GM12872 (cell line): ENCODE measurements around the gene SYT2.
A peak's percentile ranks its signal among the peaks of the same experiment; 100 is the strongest.

Source experiments
- CTCF ChIP-seq: IDR thresholded peaks from 3 replicates; pipeline ENCODE4 v1.5.1; 2011; ENCODE audit warnings: low read depth, mild to moderate bottlenecking, low read length, moderate library complexity; ENCODE audit not compliant: insufficient read depth

SYT2 gene

DNA sequence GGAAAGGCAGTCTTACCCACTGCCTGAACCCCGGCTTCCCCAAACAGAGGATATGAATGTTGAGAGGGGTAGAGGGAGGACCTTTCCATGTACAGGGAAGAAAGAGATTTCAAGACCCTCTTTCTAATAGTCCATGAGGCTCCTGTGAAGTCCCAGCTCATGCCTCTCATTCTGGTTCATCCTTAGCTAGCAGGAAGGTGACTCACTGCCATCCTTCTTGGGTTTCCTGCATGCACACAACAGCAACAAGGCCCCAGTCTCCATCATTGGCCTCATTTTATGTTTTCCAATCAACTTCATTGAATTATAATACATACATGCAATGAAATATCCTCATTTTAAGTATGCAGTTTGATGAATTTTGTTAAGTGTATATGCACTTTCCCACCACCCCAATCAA, 46.2 kb downstream of the SYT2 start:
- TF ChIP-seq CTCF: no peak

GRCh38 chr1:202663131-202663530, 47.1 kb downstream of the SYT2 start:
- no peak for TF ChIP-seq CTCF

DNA sequence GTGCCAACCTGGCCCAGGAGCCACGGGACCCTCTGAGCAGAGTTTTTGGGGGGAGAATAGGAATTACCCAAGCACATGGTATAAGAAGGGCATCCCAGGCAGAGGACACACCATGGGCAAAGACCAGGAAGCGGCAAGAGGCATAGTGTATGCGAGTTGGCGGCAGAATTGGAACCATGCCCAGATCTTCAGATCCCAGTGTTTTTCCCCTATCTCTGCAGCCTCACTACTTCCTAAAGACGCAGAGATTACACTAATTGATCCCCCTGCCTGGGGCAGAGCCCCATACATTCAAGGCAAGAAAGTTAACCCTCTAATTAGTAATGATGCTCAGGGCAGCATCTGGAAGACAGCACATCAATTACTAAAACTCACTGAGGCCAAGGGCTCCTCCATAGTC, 48.2 kb downstream of the SYT2 start:
- no peak for TF ChIP-seq CTCF

GRCh38 chr1:202661136-202661845, 49.0 kb downstream of the SYT2 start:
- peak; percentile 75 for TF ChIP-seq CTCF

- no peak for TF ChIP-seq CTCF
These were observed 50.3 kb downstream of the SYT2 start for GRCh38 chr1:202659974-202660373.

- no peak for TF ChIP-seq CTCF
These were observed 50.7 kb downstream of the SYT2 start for GRCh38 chr1:202659541-202659940.

DNA sequence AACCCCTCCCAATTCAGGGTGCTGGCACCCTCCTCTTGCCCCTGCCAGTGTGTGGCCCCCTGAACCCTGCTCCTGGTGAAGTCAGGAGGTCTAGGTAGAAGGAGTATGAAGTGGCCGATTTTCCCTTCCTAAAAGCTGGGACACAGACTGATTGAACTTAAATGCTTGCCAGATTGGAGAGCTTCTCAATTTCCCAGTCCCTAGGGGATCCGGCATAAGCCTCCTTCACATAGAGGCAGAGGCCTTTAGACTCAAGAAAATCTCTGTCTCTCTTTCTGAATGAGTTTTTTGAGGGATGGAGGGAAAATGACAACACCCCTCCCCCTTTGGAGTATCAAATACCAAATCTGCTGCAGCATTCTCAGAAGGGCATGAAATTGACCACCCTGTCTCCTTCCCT, 51.5 kb downstream of the SYT2 start:
- no peak for TF ChIP-seq CTCF
